LNCaP clone FGC (cell line): ENCODE data around the gene TSPAN5.

ENCODE experiments used
- DNase-seq: peaks from one replicate; pipeline ENCODE4 v3.0.0-alpha.2; 2011; ENCODE audit warnings: low read depth
- H3K4me3 ChIP-seq: 2 replicates; pipeline ENCODE4 v1.5.1; 2011; ENCODE audit warnings: mild to moderate bottlenecking, low read depth, low read length, control low read depth
- CTCF ChIP-seq: IDR thresholded peaks from 2 replicates; pipeline ENCODE4 v1.5.1; 2012; ENCODE audit warnings: mild to moderate bottlenecking; ENCODE audit not compliant: control insufficient read depth, insufficient read depth; ENCODE audit errors: extremely low read depth

The TSPAN5 gene

GRCh38 chr4:98522062-98522461 is 136.3 kb downstream of the TSPAN5 start:
- no peak overlapping the region for H3K4me3 ChIP-seq
- no peak for TF ChIP-seq CTCF
- no peak for DNase-seq

- TF ChIP-seq CTCF: no peak
- no peak overlapping the region for H3K4me3 ChIP-seq
- no peak for DNase-seq
Observed at GRCh38 chr4:98521486-98521885, 136.9 kb downstream of the TSPAN5 start.

GRCh38 chr4:98519268-98519977 is 139.0 kb downstream of the TSPAN5 start:
- H3K4me3 ChIP-seq: no peak overlapping the region
- no peak for TF ChIP-seq CTCF
- DNase-seq: no peak

GRCh38 chr4:98518559-98519267 is 139.7 kb downstream of the TSPAN5 start:
- TF ChIP-seq CTCF: no peak
- H3K4me3 ChIP-seq: no peak overlapping the region
- no peak for DNase-seq

GRCh38 chr4:98517218-98518021 is 141.0 kb downstream of the TSPAN5 start:
- peak; percentile 71 for DNase-seq
- TF ChIP-seq CTCF: no peak
- H3K4me3 ChIP-seq: no peak overlapping the region

GRCh38 chr4:98516441-98517217 is 141.8 kb downstream of the TSPAN5 start:
- no peak for TF ChIP-seq CTCF
- no peak for DNase-seq
- H3K4me3 ChIP-seq: no peak overlapping the region
